ENCODE results near the gene PPP1R9B. TPM values are rescaled to one million over a fixed set of nuclear protein-coding genes. Genes with fewer than 3 reads are reported as not detected.

PPP1R9B gene
- total RNA-seq, 1 experiment from 2014 or later, result 112 TPM

DNA sequence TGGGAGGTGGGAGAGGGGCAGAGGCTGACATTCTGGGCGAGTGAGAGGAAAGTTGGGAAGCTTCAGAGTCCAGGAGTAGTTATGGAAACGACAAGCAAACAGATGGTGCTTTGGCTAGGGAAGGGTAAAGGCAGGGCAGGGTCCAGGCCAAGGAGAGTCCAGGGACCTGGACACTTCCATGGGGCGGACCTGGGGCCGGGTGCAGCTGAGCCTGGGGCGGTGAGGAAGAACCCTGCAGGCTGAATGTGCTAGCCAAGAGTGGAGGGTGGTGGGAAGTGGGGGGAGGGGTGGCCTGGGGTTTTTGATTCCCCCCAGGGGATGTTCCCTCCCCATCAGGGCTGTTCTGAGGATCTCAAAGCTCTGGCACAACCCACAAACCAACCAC lies 2.6 kb downstream of the PPP1R9B start:
- H3K9me2 ChIP-seq (ENCODE audit: insufficient read depth), result no peaks in the 10 kb centered on the region
- H3K9me3 ChIP-seq (ENCODE audit: control insufficient read depth in 1 of 2, insufficient read depth in 1 of 2, low read depth in 1 of 2, low read length in 2 of 2), result no peaks in the 10 kb centered on the region
- POLR2A ChIA-PET, result no interaction called here
- H3K27ac ChIP-seq (ENCODE audit: low read depth, low read length), result peak overlapping the region; percentile 21; the same call in 1 of the 2 replicates
- CTCF ChIA-PET, result interaction anchor here (1.6 kb wide), 1 partner anchor 22 kb away, joined by 5 read pairs; no protein-coding TSS in a partner anchor
- ATAC-seq (no peak), DNase-seq (ENCODE audit: low read depth, low spot score) (no peak)
- H3K79me2 ChIP-seq (ENCODE audit: insufficient read depth, low read length), result peaks cover 78% of the 10 kb centered on the region
- no peak overlapping the region for H2AFZ ChIP-seq (ENCODE audit: low read depth, low read length, poor library complexity, severe bottlenecking)
- peaks cover 15 to 39% of the 10 kb centered on the region in 2 experiments for H3K4me1 ChIP-seq (ENCODE audit: control insufficient read depth in 1 of 2, insufficient read depth in 2 of 2, low read length in 2 of 2)
- RAD21 ChIA-PET (ENCODE audit: low non-redundant PET in 1 of 2, low total read pairs in 2 of 2, uncharacterized antibody in 2 of 2, unreplicated experiment in 2 of 2), result no interaction called here
- peaks cover 34 to 43% of the 10 kb centered on the region in 2 experiments; a peak in 3 of 4 replicates for H3K36me3 ChIP-seq (ENCODE audit: control insufficient read depth in 1 of 2, insufficient read depth in 2 of 2, low read length in 2 of 2)
- H3K4me2 ChIP-seq (ENCODE audit: low read length), result peak overlapping the region; percentile 92
- intact Hi-C loops (cut with micrococcal nuclease), result no loop called here
- TF ChIP-seq FOSL1 (IDR thresholded peaks at IDR 0.05; ENCODE audit: low read depth), result no peak
- H3K27me3 ChIP-seq (ENCODE audit: insufficient read depth, low read length), result no peaks in the 10 kb centered on the region
- H3K9ac ChIP-seq (ENCODE audit: low read length), result peak overlapping the region; percentile 74
- no peaks in the 10 kb centered on the region for H4K20me1 ChIP-seq (ENCODE audit: insufficient read depth)
- peak overlapping the region; percentile 76 to 97; a peak in 3 of 4 replicates for H3K4me3 ChIP-seq (replicated peaks in 1 of 2; ENCODE audit: low read depth in 1 of 2, low read length in 2 of 2)
- BruUV-seq (replicated peaks), result no TSS peak

DNA sequence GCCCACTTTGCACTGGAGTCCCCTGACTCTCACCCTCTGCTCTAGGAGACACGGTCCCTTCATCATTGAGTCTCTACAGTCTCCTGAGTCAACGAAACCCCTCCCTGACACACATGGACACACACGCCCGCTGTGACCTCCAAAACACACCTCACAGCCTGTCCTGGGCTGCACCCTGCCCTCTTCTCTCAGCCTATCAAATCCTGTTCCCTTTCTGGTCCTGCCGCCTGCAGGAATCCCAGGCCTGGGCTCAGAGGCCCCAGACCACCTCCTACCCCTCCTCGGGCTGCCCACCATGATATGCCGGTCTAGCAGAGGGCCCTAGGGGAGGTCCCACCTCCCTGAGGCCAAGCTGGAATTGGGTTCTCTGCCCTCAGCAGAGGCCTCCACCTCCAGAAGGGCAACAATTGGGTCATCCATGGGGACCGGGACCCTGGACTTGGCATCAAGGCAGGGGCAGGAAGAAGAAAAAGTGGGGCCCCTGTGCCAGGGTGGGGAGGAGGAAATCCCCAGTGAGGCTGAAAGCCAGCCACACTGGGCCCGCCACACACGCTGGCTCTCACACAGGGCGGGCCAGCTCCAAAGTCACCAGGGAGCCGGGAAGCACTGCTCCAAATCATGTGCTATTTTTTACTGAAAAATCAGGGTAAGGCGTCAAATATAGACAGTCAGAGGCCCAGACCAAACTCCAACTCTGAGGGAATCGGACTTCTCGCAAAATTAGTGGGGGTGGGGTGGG lies 3.4 kb downstream of the PPP1R9B start:
- no peak for DNase-seq (ENCODE audit: low read depth, low spot score)
- Histone ChIP-seq H3K9ac (ENCODE audit: low read length) (no peak overlapping the region), H3K4me2 (ENCODE audit: low read length) (peak overlapping the region; percentile 92), H4K20me1 (ENCODE audit: insufficient read depth) (no peaks in the 10 kb centered on the region), H3K27me3 (ENCODE audit: insufficient read depth, low read length) (no peaks in the 10 kb centered on the region), H3K36me3 (ENCODE audit: control insufficient read depth in 1 of 2, insufficient read depth in 2 of 2, low read length in 2 of 2) (peaks cover 35 to 51% of the 10 kb centered on the region in 2 experiments; a peak in 3 of 4 replicates), H3K4me1 (ENCODE audit: control insufficient read depth in 1 of 2, insufficient read depth in 2 of 2, low read length in 2 of 2) (peaks cover 10 to 32% of the 10 kb centered on the region in 2 experiments; a peak in 3 of 4 replicates), H3K9me3 (ENCODE audit: control insufficient read depth in 1 of 2, insufficient read depth in 1 of 2, low read depth in 1 of 2, low read length in 2 of 2) (no peaks in the 10 kb centered on the region), H3K9me2 (ENCODE audit: insufficient read depth) (no peaks in the 10 kb centered on the region), H3K4me3 (replicated peaks in 1 of 2; ENCODE audit: low read depth in 1 of 2, low read length in 2 of 2) (no peak overlapping the region; a peak in 1 of 4 replicates), H3K79me2 (ENCODE audit: insufficient read depth, low read length) (peaks cover 85% of the 10 kb centered on the region), H3K27ac (ENCODE audit: low read depth, low read length) (peak overlapping the region; percentile 21; the same call in 1 of the 2 replicates), H2AFZ (ENCODE audit: low read depth, low read length, poor library complexity, severe bottlenecking) (no peak overlapping the region)
- intact Hi-C loops (cut with micrococcal nuclease), result no loop called here
- no peak for ATAC-seq
- TF ChIP-seq ATF3 (IDR thresholded peaks at IDR 0.05) (no peak), ZFX (IDR thresholded peaks at IDR 0.05) (no peak), ZBTB33 (IDR thresholded peaks at IDR 0.05; ENCODE audit: extremely low read depth, insufficient replicate concordance, low read length) (no peak), MAX (IDR thresholded peaks at IDR 0.05) (no peak), POLR2A (IDR thresholded peaks at IDR 0.05; ENCODE audit: borderline replicate concordance, extremely low read depth, insufficient read depth, insufficient read length) (no peak), SP1 (IDR thresholded peaks at IDR 0.05; ENCODE audit: low read depth) (no peak), SRF (IDR thresholded peaks at IDR 0.05; ENCODE audit: low read depth) (no peak), ZNF274 (IDR thresholded peaks at IDR 0.05; ENCODE audit: low read depth, low read length) (no peak), EZH2 (IDR thresholded peaks at IDR 0.05) (no peak), TCF7L2 (IDR thresholded peaks at IDR 0.05; ENCODE audit: borderline replicate concordance, extremely low read depth, insufficient read depth, insufficient read length) (no peak), EZH2phosphoT487 (IDR thresholded peaks at IDR 0.05; ENCODE audit: borderline replicate concordance) (no peak), JUND (IDR thresholded peaks at IDR 0.05) (no peak), EGR1 (IDR thresholded peaks at IDR 0.05; ENCODE audit: low read depth) (no peak), POLR2AphosphoS5 (IDR thresholded peaks at IDR 0.05; ENCODE audit: low read depth, low read length) (no peak)
- BruUV-seq (replicated peaks), result no TSS peak
- CTCF ChIA-PET, result interaction anchor here (1.6 kb wide), 1 partner anchor 22 kb away, joined by 5 read pairs; no protein-coding TSS in a partner anchor
- POLR2A ChIA-PET, result interaction anchor here (0.9 kb wide), 1 partner anchor 31 kb away, joined by 3 read pairs; no protein-coding TSS in a partner anchor
- RAD21 ChIA-PET (ENCODE audit: low non-redundant PET in 1 of 2, low total read pairs in 2 of 2, uncharacterized antibody in 2 of 2, unreplicated experiment in 2 of 2), result no interaction called here

Measured in HCT116 (cell line).